Measurements from ENCODE around the gene ETS2.

The ETS2 gene

DNA sequence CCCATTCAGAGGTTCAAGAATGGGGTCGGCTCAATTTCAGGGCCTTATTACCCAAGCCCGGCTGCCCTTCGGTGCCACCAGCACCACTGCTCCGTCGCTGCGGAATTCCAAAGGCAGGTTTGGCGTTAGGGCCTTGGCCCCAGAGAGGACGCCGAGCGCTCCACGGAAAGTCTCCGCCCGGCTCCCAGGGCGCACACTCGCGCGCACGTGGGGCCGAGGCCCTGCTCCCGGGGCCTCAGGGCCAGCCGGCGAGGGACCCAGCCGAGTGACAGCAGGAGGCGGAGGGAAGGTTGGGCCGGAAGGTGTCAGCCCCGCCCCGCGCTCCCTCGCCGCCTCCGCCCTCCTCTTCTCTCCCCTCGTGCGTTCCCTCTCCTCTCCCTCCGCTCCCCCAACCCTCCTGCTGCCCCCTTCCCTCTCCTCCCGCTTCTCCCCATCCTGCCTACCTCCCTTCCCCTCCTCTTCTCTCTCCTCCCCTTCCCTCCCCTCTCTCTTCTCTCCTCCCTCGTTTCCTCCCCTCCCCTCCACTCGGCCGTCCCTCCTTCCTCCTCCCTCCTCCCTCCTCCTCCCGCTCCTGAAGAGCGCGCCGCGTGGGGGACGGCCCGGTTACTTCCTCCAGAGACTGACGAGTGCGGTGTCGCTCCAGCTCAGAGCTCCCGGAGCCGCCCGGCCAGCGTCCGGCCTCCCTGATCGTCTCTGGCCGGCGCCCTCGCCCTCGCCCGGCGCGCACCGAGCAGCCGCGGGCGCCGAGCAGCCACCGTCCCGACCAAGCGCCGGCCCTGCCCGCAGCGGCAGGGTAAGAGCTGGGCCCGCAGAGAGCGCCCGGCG lies at the start of gene ETS2:
Gene ETS2, plus strand, starts transcription at position 602 of the 825 bp plus-strand sequence. CDS start 4,106 bp downstream, outside the sequence.
- DNase-seq (ENCODE audit: low read depth) = peak; percentile 51

DNA sequence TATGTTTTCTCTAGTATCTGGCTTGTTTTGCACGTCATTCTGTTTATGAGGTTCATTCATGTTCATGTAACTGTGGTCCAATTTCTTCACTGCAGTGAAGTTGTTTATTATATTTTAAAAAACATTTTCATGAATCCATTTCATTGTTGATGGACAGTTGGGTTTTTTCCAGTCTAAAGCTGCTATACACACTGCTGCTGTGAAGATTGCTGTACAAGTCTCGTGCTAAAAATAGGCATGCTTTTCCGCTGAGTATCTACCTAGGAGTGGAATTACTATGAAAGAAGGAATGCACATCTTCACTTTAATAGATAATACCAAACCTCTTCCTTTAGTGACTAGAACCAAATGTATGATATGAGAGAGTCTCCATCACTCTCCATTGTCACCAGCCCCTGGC lies 49.0 kb upstream of the ETS2 start:
- DNase-seq (ENCODE audit: low read depth) = no peak

GRCh38 chr21:38758501-38759214 lies 47.1 kb upstream of the ETS2 start:
- DNase-seq (ENCODE audit: low read depth) = no peak

DNA sequence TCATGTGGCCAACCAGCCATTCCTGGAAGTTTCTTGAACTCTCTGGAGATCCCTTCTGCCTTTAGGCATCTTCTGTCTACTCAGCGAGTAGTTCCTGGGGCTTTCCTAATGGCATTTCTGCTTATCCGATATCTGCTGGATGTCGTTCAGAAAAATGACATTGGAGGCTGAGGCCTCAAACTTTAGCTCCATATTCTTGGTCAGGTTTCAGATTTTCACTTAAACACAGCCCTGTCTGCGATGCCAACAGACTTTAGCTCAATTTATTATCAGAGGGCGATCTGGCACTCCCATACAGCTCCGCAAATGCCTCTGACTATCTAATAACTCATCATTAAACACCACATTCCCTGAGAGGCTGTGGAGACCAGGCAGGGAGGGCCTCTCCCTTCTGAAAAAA lies 46.3 kb upstream of the ETS2 start:
- DNase-seq (ENCODE audit: low read depth) = no peak

DNA sequence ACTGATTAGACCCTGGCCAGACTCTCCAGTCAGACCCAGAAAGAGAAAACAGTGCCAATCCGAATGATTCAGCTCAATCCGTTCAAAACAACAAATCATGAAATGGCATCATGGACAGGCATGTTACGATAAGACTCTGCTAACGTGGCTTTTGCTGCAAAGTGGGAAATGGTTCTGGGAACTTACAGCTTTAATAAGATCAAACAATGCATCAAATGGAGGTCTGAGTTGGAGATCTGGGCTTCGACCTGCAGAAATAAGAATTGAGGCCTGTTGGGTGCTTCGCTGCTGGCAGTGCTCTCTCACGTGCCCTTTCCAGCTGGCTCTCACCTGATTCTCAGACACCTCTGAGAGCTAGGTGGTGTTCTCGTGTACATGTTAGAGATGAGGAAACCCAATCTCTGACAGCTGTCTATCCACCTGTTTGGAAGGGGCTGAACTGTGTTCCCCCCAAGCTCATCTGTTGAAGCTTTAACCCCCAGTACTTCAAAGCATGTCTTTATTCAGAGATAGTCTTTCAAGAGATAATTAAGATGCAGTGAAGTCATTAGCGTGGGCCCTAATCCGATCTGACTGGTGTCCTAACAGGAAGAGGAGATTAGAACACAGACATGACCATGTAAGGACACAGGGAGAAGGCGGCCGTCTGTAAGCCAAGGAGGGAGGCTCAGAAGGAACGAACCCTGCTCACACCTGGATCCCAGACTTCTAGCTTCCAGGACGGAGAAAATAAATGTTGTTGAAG lies 45.5 kb upstream of the ETS2 start:
- DNase-seq (ENCODE audit: low read depth) = no peak

- DNase-seq (ENCODE audit: low read depth) = no peak
Observed at GRCh38 chr21:38760762-38761155, 45.0 kb upstream of the ETS2 start.

DNA sequence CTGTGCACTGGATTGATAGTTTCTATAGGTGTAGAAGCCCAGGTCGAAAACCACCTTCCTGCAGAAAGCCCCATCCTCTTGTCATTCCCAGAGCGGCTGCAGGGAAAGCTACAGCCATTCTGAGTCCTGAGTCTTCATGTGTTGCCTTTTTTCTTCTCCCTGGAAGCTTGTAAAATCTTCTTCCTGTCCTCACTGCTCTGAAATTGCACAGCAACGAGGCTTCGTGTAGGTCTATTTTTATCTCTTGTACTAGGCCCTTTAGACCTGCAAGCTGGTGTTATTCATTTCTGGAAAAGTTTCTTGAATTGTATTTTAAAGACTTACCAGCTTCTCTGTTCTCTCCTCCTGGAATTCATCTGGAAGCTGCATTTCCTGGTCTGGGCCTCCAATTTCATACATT lies 44.2 kb upstream of the ETS2 start:
- no peak for DNase-seq (ENCODE audit: low read depth)

- DNase-seq (ENCODE audit: low read depth) = no peak
Observed at GRCh38 chr21:38765056-38765455, 40.7 kb upstream of the ETS2 start.

GRCh38 chr21:38766987-38767722 lies 38.6 kb upstream of the ETS2 start:
- peak; percentile 20 for DNase-seq (ENCODE audit: low read depth)

DNA sequence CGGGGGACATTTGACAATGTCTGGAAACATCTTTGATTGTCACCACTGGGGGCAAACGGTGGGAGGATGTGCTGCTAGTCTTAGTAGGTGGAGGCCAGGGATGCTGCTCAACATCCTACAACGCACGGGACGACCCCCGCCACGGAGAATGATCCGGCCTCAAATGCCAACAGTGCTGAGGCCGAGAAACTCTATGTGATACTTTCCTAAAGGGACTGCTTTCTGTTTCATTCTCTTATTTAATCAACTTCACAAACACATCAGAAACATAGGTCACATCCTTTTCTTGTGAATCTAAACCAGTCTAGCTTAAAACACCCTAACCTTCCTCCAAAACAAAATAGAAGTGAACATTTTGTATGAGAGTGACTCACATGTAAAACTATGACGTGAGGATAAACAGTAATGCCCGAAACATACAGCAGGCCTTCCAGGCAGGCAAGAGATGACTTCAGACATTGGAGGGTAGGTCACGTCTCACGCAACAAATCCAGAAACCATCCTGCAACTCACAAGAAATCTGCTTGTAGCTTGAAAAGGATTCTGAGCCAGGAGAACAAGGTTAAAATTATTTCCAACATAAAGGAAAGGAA lies 37.2 kb upstream of the ETS2 start:
- peak; percentile 21 for DNase-seq (ENCODE audit: low read depth)

DNA sequence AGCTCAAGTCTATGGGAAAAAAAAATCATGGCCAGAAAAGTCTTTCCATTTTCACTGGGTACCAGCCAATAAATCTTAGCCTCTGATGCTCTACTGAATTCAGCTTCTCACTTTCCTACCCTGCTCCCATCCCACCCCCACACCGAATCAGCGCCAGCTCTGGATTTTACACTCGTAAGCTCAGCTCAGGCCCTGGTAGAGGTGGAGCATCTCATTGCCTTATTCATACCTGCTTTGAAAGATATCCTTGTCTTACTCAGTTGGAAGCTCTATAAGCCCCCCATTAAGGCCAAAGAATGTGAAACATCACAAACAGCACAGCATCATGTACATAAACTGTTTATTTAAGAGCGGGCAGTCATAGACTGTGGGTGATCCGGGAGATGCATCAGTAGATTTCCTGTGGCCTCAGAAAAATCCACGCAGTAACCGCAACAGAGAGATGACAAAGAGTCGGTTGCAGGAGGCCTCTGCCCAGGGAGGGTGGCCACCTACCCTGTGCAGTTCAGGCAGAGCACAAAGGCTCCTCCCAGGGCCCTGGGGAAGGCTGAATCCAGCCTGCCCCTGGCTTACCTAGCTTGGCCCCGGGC lies 36.4 kb upstream of the ETS2 start:
- DNase-seq (ENCODE audit: low read depth) = no peak

- no peak for DNase-seq (ENCODE audit: low read depth)
Observed at GRCh38 chr21:38770660-38771059, 35.1 kb upstream of the ETS2 start.

DNA sequence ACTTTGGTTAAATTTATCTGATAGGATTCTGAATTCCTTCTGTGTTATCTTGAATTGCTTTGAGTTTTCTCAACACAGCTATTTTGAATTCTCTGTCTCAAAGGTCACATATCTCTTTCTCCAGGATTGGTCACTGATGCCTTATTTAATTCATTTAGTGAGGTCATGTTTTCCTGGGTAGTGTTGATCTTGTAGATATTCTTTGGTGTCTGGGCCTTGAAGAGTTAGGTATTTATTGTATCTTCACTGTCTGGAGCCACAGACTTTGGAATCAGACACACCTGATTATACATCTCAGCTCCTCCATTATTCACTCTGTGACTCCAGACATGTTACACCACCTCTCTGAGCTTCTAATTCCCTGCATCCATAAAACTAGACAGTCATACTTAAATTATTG lies 34.2 kb upstream of the ETS2 start:
- DNase-seq (ENCODE audit: low read depth) = no peak

- DNase-seq (ENCODE audit: low read depth) = no peak
Observed at GRCh38 chr21:38772646-38773045, 33.1 kb upstream of the ETS2 start.

GRCh38 chr21:38773099-38774061 lies 32.3 kb upstream of the ETS2 start:
- no peak for DNase-seq (ENCODE audit: low read depth)

GRCh38 chr21:38774152-38774551 lies 31.6 kb upstream of the ETS2 start:
- DNase-seq (ENCODE audit: low read depth) = no peak

DNA sequence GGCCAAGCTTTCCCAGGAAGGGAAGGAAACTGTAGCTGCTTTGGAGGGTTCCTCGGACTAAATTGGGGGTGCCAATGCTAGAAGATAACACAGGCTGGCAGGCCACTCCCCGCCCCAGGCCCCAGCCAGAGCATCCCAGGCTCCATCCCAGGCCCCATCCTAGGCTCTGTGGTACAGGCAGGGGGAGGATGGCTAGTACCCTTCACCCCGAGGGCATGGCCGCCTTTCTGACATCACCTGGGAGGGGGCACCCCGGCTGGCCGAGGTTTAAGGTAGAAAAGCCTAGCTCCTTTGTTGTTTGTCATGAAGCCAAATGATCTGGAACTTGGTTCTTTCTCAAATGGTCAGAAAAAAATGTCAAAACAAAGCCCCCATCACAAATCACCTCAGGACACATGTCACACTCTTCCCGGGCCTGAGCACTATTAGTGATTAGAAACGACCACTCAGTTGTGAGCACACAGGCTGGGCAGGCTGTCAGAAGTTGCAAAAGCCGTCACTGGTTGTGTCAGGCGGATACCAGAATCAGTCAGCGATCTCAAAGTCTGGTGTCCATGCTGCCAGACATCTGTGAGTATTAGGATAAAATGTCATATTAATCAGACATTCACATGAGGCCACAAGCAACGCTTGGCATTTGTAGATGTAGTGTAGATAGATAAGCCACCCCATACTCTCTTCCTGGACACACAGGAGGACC lies 31.0 kb upstream of the ETS2 start:
- DNase-seq (ENCODE audit: low read depth) = no peak

- no peak for DNase-seq (ENCODE audit: low read depth)
Observed at GRCh38 chr21:38775733-38776132, 30.0 kb upstream of the ETS2 start.

GRCh38 chr21:38777015-38777414 lies 28.7 kb upstream of the ETS2 start:
- no peak for DNase-seq (ENCODE audit: low read depth)

All from stimulated activated CD8-positive, alpha-beta memory T cell treated with anti-CD3 and anti-CD28 coated beads, Interleukin-7, amount 100 ng/mL, for 24 hours (primary cell).